SU-DHL-6 (cell line): Measurements from ENCODE around the gene ANKRD63.

ENCODE experiments used
- EZH2phosphoT487 ChIP-seq: fragments of 200-600 bp; sonication (generic), shearing (Covaris generic); conservative IDR thresholded peaks from 2 replicates; pipeline ENCODE4 v1.6.1; 2018; ENCODE audit warnings: mild to moderate bottlenecking, antibody characterized with exemption, low read length, moderate library complexity, mixed read lengths
- TF ChIP-seq, protein P1 (sequence below): fragments of 200-600 bp; sonication (generic); IDR thresholded peaks from one replicate; pipeline ENCODE4 v1.5.1; 2017; ENCODE audit warnings: antibody characterized with exemption, mild to moderate bottlenecking, low read length, moderate library complexity; ENCODE audit not compliant: insufficient read depth, poor library complexity, severe bottlenecking

- TF ChIP-seq, protein P1, sequence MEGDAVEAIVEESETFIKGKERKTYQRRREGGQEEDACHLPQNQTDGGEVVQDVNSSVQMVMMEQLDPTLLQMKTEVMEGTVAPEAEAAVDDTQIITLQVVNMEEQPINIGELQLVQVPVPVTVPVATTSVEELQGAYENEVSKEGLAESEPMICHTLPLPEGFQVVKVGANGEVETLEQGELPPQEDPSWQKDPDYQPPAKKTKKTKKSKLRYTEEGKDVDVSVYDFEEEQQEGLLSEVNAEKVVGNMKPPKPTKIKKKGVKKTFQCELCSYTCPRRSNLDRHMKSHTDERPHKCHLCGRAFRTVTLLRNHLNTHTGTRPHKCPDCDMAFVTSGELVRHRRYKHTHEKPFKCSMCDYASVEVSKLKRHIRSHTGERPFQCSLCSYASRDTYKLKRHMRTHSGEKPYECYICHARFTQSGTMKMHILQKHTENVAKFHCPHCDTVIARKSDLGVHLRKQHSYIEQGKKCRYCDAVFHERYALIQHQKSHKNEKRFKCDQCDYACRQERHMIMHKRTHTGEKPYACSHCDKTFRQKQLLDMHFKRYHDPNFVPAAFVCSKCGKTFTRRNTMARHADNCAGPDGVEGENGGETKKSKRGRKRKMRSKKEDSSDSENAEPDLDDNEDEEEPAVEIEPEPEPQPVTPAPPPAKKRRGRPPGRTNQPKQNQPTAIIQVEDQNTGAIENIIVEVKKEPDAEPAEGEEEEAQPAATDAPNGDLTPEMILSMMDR = no peak
- no peak for TF ChIP-seq EZH2phosphoT487
These were observed 6.4 kb upstream of the ANKRD63 start for GRCh38 chr15:40289140-40289775.
